ENCODE data around the gene MRPS17. TPM values are rescaled to one million over a fixed set of nuclear protein-coding genes. Genes with fewer than 3 reads are reported as not detected.

The MRPS17 gene
- 10 to 100 TPM in 4 of 5 donors, 1 to 10 TPM in 1; 7.8 to 12.2 (median 11.1) TPM for total RNA-seq
- total RNA-seq (2013): 12.1 TPM
- 3.2 to 26.2 (median 6.4) reads per million in 29 experiments for total RNA-seq

GRCh38 chr7:55951637-55952351 is at the start of gene MRPS17:
Gene MRPS17 (plus strand): TSS chr7:55951877. CDS start chr7:55953196, 1,319 bp downstream.
- peaks cover 11 to 12% of the 10 kb centered on the region in 2 donors for H3K36me3 ChIP-seq (ENCODE audit: control insufficient read depth in 2 of 2, extremely low read depth in 1 of 2, insufficient read depth in 1 of 2, low read length in 1 of 2)
- DNase-seq: peak; percentile 83 to 97 (median 93)
- Mint-ChIP-seq H3K4me3 (peak within 1 kb of the TSS; percentile 87 to 91 (median 88)), H3K27me3 (peaks cover 0 to 2% of the 10 kb centered on the region in 2 donors), H3K27ac (peak within 1 kb of the TSS; percentile 79 to 91), H3K36me3 (peaks cover 14% of the 10 kb centered on the region), H3K4me1 (peaks cover 24 to 32% (median 31%) of the 10 kb centered on the region in 3 donors), H3K9me3 (no peaks in the 10 kb centered on the region)
- 1% methylated on average over 42 of the region's 53 CpGs for WGBS (ENCODE audit: insufficient coverage)
- ATAC-seq (replicated peaks in 1 of 4): peak; percentile 99 to 100 (median 100)
- H3K27me3 ChIP-seq (replicated peaks in 1 of 2; ENCODE audit: control insufficient read depth in 2 of 2, extremely low read depth in 1 of 2, insufficient read depth in 2 of 2, low read length in 1 of 2): peaks cover 0 to 3% of the 10 kb centered on the region in 2 experiments
- peak within 1 kb of the TSS; percentile 81 to 89 for H3K4me3 ChIP-seq (ENCODE audit: control insufficient read depth in 1 of 2, extremely low read depth in 1 of 2, low read length in 1 of 2)
- POLR2A ChIA-PET: no interaction called here
- CTCF ChIA-PET: interaction anchor here in 1 of 2 donors (0.6 kb wide), 1 partner anchor 112 kb away, joined by 3 read pairs; the partner anchor contains the start of gene SUMF2
- peaks cover 4 to 20% of the 10 kb centered on the region in 2 experiments for H3K4me1 ChIP-seq (ENCODE audit: control insufficient read depth in 1 of 2, extremely low read depth in 1 of 2, insufficient read depth in 2 of 2, low read length in 2 of 2)
- H3K9me3 ChIP-seq: no peaks in the 10 kb centered on the region
- H3K27ac ChIP-seq (ENCODE audit: low read length): peak within 1 kb of the TSS; percentile 77

GRCh38 chr7:55903985-55904759 is 47.5 kb upstream of the MRPS17 start:
- peak overlapping the region in 1 of 2 donors; percentile 38 for H3K27ac Mint-ChIP-seq
- Histone ChIP-seq H3K9me3 (no peaks in the 10 kb centered on the region), H3K27me3 (replicated peaks in 1 of 2; ENCODE audit: control insufficient read depth in 2 of 2, extremely low read depth in 1 of 2, insufficient read depth in 2 of 2, low read length in 1 of 2) (no peaks in the 10 kb centered on the region), H3K4me3 (ENCODE audit: control insufficient read depth in 1 of 2, extremely low read depth in 1 of 2, low read length in 1 of 2) (no peak overlapping the region), H3K36me3 (ENCODE audit: control insufficient read depth in 2 of 2, extremely low read depth in 1 of 2, insufficient read depth in 1 of 2, low read length in 1 of 2) (no peaks in the 10 kb centered on the region), H3K4me1 (ENCODE audit: control insufficient read depth in 1 of 2, extremely low read depth in 1 of 2, insufficient read depth in 2 of 2, low read length in 2 of 2) (no peaks in the 10 kb centered on the region), H3K27ac (ENCODE audit: low read length) (no peak overlapping the region)
- ATAC-seq (replicated peaks in 1 of 4) (no peak), DNase-seq (no peak)
- ChIA-PET CTCF (no interaction called here), POLR2A (no interaction called here)
- H3K4me1 Mint-ChIP-seq: peaks cover 0 to 2% (median 0%) of the 10 kb centered on the region in 3 donors
- H3K9me3 Mint-ChIP-seq: peaks cover 0 to 4% (median 0%) of the 10 kb centered on the region in 3 donors
- WGBS (ENCODE audit: insufficient coverage): 83% methylated on average over 1 of the region's 8 CpGs
- H3K4me3 Mint-ChIP-seq: no peak overlapping the region
- peaks cover 19% of the 10 kb centered on the region for H3K36me3 Mint-ChIP-seq
- H3K27me3 Mint-ChIP-seq: no peaks in the 10 kb centered on the region

GRCh38 chr7:55912748-55913158 is 38.9 kb upstream of the MRPS17 start:
- no peak overlapping the region for H3K27ac Mint-ChIP-seq
- H3K4me3 Mint-ChIP-seq: no peak overlapping the region
- 82% methylated on average over 2 of the region's 3 CpGs for WGBS (ENCODE audit: insufficient coverage)

GRCh38 chr7:55917771-55918170 is 33.9 kb upstream of the MRPS17 start:
- no peak for DNase-seq
- no peak overlapping the region for H3K27ac ChIP-seq (ENCODE audit: low read length)
- H3K27me3 ChIP-seq (replicated peaks in 1 of 2; ENCODE audit: control insufficient read depth in 2 of 2, extremely low read depth in 1 of 2, insufficient read depth in 2 of 2, low read length in 1 of 2): no peaks in the 10 kb centered on the region
- Mint-ChIP-seq H3K27ac (no peak overlapping the region), H3K27me3 (no peaks in the 10 kb centered on the region), H3K4me3 (no peak overlapping the region), H3K9me3 (no peaks in the 10 kb centered on the region), H3K36me3 (peaks cover 44% of the 10 kb centered on the region), H3K4me1 (no peaks in the 10 kb centered on the region)
- no peaks in the 10 kb centered on the region for H3K4me1 ChIP-seq (ENCODE audit: control insufficient read depth in 1 of 2, extremely low read depth in 1 of 2, insufficient read depth in 2 of 2, low read length in 2 of 2)
- ATAC-seq (replicated peaks in 1 of 4): no peak
- CTCF ChIA-PET: interaction anchor here in 1 of 2 donors (1.0 kb wide), 1 partner anchor 11 kb away, joined by 4 read pairs; no protein-coding TSS in a partner anchor
- no peaks in the 10 kb centered on the region for H3K9me3 ChIP-seq
- no peak overlapping the region for H3K4me3 ChIP-seq (ENCODE audit: control insufficient read depth in 1 of 2, extremely low read depth in 1 of 2, low read length in 1 of 2)
- POLR2A ChIA-PET: interaction anchor here in 1 of 2 donors (0.7 kb wide), 1 partner anchor 17 kb away, joined by 3 read pairs; no protein-coding TSS in a partner anchor
- peaks cover 0 to 2% of the 10 kb centered on the region in 2 donors for H3K36me3 ChIP-seq (ENCODE audit: control insufficient read depth in 2 of 2, extremely low read depth in 1 of 2, insufficient read depth in 1 of 2, low read length in 1 of 2)
- no CpG with 5 or more reads among the region's 1 CpG for WGBS (ENCODE audit: insufficient coverage)

More at GRCh38 chr7:55912748-55913158, 38.9 kb upstream of the MRPS17 start:
- DNase-seq (no peak), ATAC-seq (replicated peaks in 1 of 4) (no peak)
- Histone ChIP-seq H3K27ac (ENCODE audit: low read length) (no peak overlapping the region), H3K4me1 (ENCODE audit: control insufficient read depth in 1 of 2, extremely low read depth in 1 of 2, insufficient read depth in 2 of 2, low read length in 2 of 2) (no peaks in the 10 kb centered on the region), H3K4me3 (ENCODE audit: control insufficient read depth in 1 of 2, extremely low read depth in 1 of 2, low read length in 1 of 2) (no peak overlapping the region), H3K27me3 (replicated peaks in 1 of 2; ENCODE audit: control insufficient read depth in 2 of 2, extremely low read depth in 1 of 2, insufficient read depth in 2 of 2, low read length in 1 of 2) (no peaks in the 10 kb centered on the region), H3K9me3 (no peaks in the 10 kb centered on the region), H3K36me3 (ENCODE audit: control insufficient read depth in 2 of 2, extremely low read depth in 1 of 2, insufficient read depth in 1 of 2, low read length in 1 of 2) (peaks cover 0 to 9% of the 10 kb centered on the region in 2 donors)
- H3K9me3 Mint-ChIP-seq: no peaks in the 10 kb centered on the region
- no peaks in the 10 kb centered on the region for H3K4me1 Mint-ChIP-seq
- H3K36me3 Mint-ChIP-seq: peaks cover 43% of the 10 kb centered on the region
- no peaks in the 10 kb centered on the region for H3K27me3 Mint-ChIP-seq
- POLR2A ChIA-PET: no interaction called here
- CTCF ChIA-PET: interaction anchor here in 1 of 2 donors (0.7 kb wide), 1 partner anchor 390 kb away, joined by 11 read pairs; no protein-coding TSS in a partner anchor

GRCh38 chr7:55928006-55928767 is 23.5 kb upstream of the MRPS17 start:
- ATAC-seq (replicated peaks in 1 of 4) (no peak), DNase-seq (no peak)
- H3K36me3 ChIP-seq (ENCODE audit: control insufficient read depth in 2 of 2, extremely low read depth in 1 of 2, insufficient read depth in 1 of 2, low read length in 1 of 2): peaks cover 0 to 4% of the 10 kb centered on the region in 2 donors
- no peak overlapping the region for H3K27ac ChIP-seq (ENCODE audit: low read length)
- ChIA-PET POLR2A (no interaction called here), CTCF (no interaction called here)
- H3K27ac Mint-ChIP-seq: no peak overlapping the region
- no peak overlapping the region for H3K4me3 Mint-ChIP-seq
- H3K36me3 Mint-ChIP-seq: peaks cover 36% of the 10 kb centered on the region
- no peaks in the 10 kb centered on the region for H3K27me3 ChIP-seq (replicated peaks in 1 of 2; ENCODE audit: control insufficient read depth in 2 of 2, extremely low read depth in 1 of 2, insufficient read depth in 2 of 2, low read length in 1 of 2)
- no peaks in the 10 kb centered on the region for H3K27me3 Mint-ChIP-seq
- no peaks in the 10 kb centered on the region for H3K9me3 ChIP-seq
- 80% methylated on average over 3 of the region's 5 CpGs for WGBS (ENCODE audit: insufficient coverage)
- H3K4me1 ChIP-seq (ENCODE audit: control insufficient read depth in 1 of 2, extremely low read depth in 1 of 2, insufficient read depth in 2 of 2, low read length in 2 of 2): no peaks in the 10 kb centered on the region
- H3K9me3 Mint-ChIP-seq: peaks cover 0 to 3% (median 3%) of the 10 kb centered on the region in 3 donors
- no peak overlapping the region for H3K4me3 ChIP-seq (ENCODE audit: control insufficient read depth in 1 of 2, extremely low read depth in 1 of 2, low read length in 1 of 2)
- H3K4me1 Mint-ChIP-seq: no peaks in the 10 kb centered on the region
